D721Med (cell line): ENCODE results near the gene EXOC4.

Experiments used
- DNase-seq: peaks from one replicate; pipeline ENCODE4 v3.0.0; 2011; ENCODE audit warnings: low spot score; ENCODE audit not compliant: insufficient read length
- FAIRE-seq: peaks from 2 replicates; lab custom pipeline; 2011; peaks lifted over from hg19 to GRCh38; lab: Jason Lieb, UNC
- CTCF ChIP-seq: IDR thresholded peaks from 2 replicates; pipeline ENCODE4 v1.5.1; 2012; ENCODE audit warnings: mild to moderate bottlenecking, control low read depth; ENCODE audit not compliant: insufficient read depth; ENCODE audit errors: missing control alignments

EXOC4 gene

DNA sequence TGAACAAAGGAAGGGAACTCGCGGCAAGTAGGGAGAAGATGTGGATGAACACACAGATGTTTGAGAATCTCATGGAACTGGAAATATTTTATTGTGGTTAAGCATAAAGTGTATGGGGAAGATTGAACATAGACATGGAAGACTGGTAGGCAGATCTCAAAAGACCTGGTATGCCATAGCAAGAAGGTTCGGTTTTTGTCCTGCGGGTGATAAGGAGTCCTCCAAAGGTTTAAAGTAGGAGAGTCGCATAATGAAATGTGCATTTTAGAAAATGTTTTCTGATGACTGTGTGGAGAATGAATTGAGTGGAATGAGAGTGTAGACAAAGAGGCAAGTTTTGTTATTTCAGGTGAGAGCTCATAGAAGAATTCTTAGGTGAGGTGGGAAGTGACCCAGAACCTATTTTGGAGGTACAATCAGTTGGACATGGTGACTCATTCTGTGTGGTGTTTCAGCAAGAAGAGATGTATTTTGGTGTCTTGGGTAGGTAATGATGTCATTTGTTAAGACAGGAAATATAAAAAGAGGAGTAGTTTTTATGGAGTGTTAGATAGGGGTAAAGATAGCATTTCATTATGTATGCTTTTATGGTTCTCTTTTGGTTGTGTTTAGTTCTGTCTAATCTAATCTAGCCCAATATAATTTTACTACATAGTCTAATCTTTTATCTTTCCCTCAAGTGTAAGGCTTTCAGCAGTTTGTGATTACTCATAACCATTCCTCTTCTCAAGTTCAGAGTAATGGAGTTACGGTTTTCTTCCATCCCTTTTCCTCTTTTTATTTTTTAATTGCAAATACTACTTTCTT is 239.2 kb downstream of the EXOC4 start:
- FAIRE-seq (no peak), DNase-seq (no peak)
- TF ChIP-seq CTCF: no peak

GRCh38 chr7:133497061-133497460 is 244.2 kb downstream of the EXOC4 start:
- FAIRE-seq (no peak), DNase-seq (no peak)
- no peak for TF ChIP-seq CTCF

DNA sequence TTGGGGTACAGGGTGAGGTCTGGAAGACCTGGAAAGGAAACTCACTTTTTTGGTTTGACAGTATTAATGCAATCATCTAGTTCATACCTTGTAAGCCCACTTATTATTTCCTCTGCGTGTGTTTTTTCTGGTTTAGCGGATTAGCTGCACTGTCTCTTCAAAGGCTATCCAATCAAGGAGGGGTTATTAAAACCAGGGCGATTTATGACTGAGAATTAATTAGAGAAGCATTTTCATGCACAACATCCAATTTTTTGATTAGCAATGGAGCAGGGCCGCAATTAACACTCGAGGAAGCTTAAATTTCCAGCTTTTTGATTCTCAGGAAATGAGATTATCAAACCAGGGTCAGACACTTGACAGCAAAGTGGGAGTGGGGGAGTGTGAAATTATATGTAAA is 248.9 kb downstream of the EXOC4 start:
- DNase-seq: peak; percentile 24
- peak; percentile 93 for FAIRE-seq

DNA sequence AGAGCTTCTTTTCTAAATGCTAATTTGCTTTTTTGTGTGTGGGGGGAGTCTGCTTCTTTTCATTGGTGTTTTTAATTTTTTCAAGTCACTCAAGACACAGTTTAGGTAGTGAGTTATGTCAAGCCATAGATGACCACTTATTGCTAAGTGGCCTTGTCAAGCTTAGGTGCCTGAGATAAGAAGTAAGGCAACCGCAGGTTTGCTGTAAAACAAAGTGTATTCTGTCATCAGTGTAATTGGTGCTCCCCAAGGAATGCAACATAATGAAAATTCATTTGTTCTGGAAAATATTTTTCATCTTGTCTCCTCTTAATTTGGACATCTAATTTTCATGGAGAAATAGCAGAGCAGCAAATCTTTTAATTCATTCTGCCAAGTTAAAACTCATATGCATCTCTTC is 249.6 kb downstream of the EXOC4 start:
- FAIRE-seq: peak; percentile 51

More for the DNA sequence above, 248.9 kb downstream of the EXOC4 start:
- TF ChIP-seq CTCF: no peak

DNA sequence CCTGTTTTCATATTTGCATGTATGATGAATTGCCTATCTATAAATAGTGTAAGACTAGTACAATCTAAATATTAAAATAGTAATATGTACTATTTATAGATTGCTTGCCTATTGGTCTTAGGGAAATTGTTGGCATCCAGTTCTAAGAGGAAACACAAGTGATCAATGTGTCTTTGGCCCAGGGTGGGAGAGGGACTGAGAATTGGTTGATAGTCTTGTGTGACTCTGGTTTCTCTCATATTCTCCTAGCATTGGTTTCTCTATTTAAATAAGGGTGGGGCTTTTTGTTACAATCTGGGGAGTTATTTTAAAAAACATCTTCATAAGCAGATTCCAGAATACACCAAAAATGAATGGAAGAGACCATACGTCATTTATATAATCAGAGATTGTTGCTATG is 250.1 kb downstream of the EXOC4 start:
- FAIRE-seq: no peak
- no peak for DNase-seq
- no peak for TF ChIP-seq CTCF

More for the DNA sequence above, 249.6 kb downstream of the EXOC4 start:
- DNase-seq: no peak
- TF ChIP-seq CTCF: no peak

DNA sequence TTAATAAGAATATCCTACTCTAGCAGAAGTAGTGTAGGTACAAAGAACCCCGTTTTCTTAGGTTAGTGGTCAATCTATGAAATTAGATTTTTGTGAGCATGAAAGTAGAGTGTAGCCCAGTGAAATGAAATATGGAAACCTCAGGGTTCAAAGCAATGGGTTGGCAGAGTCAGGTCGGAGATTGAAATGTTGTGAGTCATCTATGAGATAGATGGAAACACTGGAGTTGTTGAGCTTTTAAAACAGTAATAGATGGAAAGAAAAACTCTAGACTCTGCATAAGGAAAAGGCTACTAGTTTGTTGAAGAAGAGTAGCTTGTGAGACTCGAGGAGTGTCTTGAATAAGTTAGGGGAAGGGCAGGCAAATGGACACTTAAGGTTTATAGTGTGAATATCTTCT is 251.9 kb downstream of the EXOC4 start:
- no peak for FAIRE-seq
- DNase-seq: no peak
- TF ChIP-seq CTCF: no peak

GRCh38 chr7:133509822-133510221 is 256.9 kb downstream of the EXOC4 start:
- no peak for FAIRE-seq
- DNase-seq: no peak
- no peak for TF ChIP-seq CTCF
